Ramos (cell line): ENCODE data around the gene MEOX1.
"Not testable (repeated sequence)": the region's sequence is repeated elsewhere in the genome, so short reads cannot be mapped to it uniquely, and the experiment has no call there.

ENCODE experiments used
- in situ Hi-C: fragments of 300-500 bp; cut with MboI; formaldehyde crosslinking; loops from one replicate; pipeline ENCODE4 v1.14.3; 2022; ENCODE audit warnings: low sequenced_read_pairs; ENCODE audit not compliant: unreplicated experiment

Gene MEOX1

GRCh38 chr17:43661699-43662412 lies at the start of gene MEOX1:
Gene MEOX1 (minus strand): TSS chr17:43661922. CDS start chr17:43661534, 388 bp downstream.
- in situ Hi-C loops, result no loop called here

GRCh38 chr17:43710101-43710500 lies 48.4 kb upstream of the MEOX1 start:
- in situ Hi-C loops, result no loop called here

- in situ Hi-C loops, result no loop called here
Measured at GRCh38 chr17:43709210-43709609, 47.5 kb upstream of the MEOX1 start.

GRCh38 chr17:43707184-43707583 lies 45.5 kb upstream of the MEOX1 start:
- in situ Hi-C loops, result no loop called here

GRCh38 chr17:43706235-43706634 lies 44.5 kb upstream of the MEOX1 start:
- in situ Hi-C loops, result no loop called here

GRCh38 chr17:43703630-43704029 lies 41.9 kb upstream of the MEOX1 start:
- in situ Hi-C loops, result no loop called here

- in situ Hi-C loops, result no loop called here
Measured at GRCh38 chr17:43702637-43703036, 40.9 kb upstream of the MEOX1 start.

- in situ Hi-C loops, result no loop called here
Measured at GRCh38 chr17:43701318-43701743, 39.6 kb upstream of the MEOX1 start.

GRCh38 chr17:43699438-43699756 lies 37.7 kb upstream of the MEOX1 start:
- in situ Hi-C loops, result loop anchor here (5.0 kb wide), 1 partner anchor 53 kb away; no protein-coding TSS in a partner anchor

- in situ Hi-C loops, result loop anchor here (5.0 kb wide), 1 partner anchor 53 kb away; no protein-coding TSS in a partner anchor
Measured at GRCh38 chr17:43698678-43699437, 37.1 kb upstream of the MEOX1 start.

GRCh38 chr17:43697937-43698336 lies 36.2 kb upstream of the MEOX1 start:
- in situ Hi-C loops, result loop anchor here (5.0 kb wide), 1 partner anchor 54 kb away; no protein-coding TSS in a partner anchor

- in situ Hi-C loops, result loop anchor here (5.0 kb wide), 1 partner anchor 55 kb away; no protein-coding TSS in a partner anchor
Measured at GRCh38 chr17:43696891-43697290, 35.2 kb upstream of the MEOX1 start.

GRCh38 chr17:43695970-43696865 lies 34.5 kb upstream of the MEOX1 start:
- in situ Hi-C loops, result loop anchor here (5.0 kb wide), 1 partner anchor 56 kb away; no protein-coding TSS in a partner anchor

- in situ Hi-C loops, result no loop called here
Measured at GRCh38 chr17:43694081-43694870, 32.6 kb upstream of the MEOX1 start.

GRCh38 chr17:43691317-43691693 lies 29.6 kb upstream of the MEOX1 start:
- in situ Hi-C loops, result no loop called here

GRCh38 chr17:43690624-43691316 lies 29.0 kb upstream of the MEOX1 start:
- in situ Hi-C loops, result no loop called here

- in situ Hi-C loops, result no loop called here
Measured at GRCh38 chr17:43689814-43690213, 28.1 kb upstream of the MEOX1 start.

- in situ Hi-C loops, result no loop called here
Measured at GRCh38 chr17:43689131-43689530, 27.4 kb upstream of the MEOX1 start.

GRCh38 chr17:43686957-43687356 lies 25.2 kb upstream of the MEOX1 start:
- in situ Hi-C loops, result not testable (repeated sequence)
